Measurements from ENCODE around the gene C1orf115. TPM values are rescaled to one million over a fixed set of nuclear protein-coding genes. Genes with fewer than 3 reads are reported as not detected.

The C1orf115 gene
- total RNA-seq, 1 donor from 2014 or later = 3.5 TPM

DNA sequence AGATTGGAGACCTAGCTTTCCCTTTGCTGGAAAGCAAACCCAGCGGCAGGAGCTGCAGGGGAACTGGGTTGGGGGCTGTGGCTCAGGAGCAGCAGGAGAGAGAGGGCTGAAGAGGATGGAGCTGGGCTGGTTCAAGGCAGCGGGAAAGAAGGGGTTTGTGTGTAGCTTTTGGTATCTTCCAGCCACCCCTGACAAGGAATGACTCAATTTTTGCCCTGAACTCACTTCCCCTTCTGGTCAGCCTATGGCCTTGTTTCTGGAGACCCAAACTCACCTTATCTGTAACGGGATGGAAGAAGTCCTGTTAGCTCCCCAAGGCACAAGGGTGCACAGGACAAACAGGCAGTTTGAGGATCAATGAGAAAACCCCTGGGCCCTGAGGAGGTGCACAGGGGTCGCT is 13.1 kb downstream of the C1orf115 start:
- H3K4me3 Mint-ChIP-seq (ENCODE audit: unreplicated experiment) = no peak overlapping the region
- H3K36me3 Mint-ChIP-seq (ENCODE audit: low read depth) = peaks cover 2% of the 10 kb centered on the region
- H3K27me3 Mint-ChIP-seq (ENCODE audit: low read depth) = peaks cover 5% of the 10 kb centered on the region
- no peak overlapping the region for H3K27ac Mint-ChIP-seq (ENCODE audit: unreplicated experiment)
- peaks cover 5% of the 10 kb centered on the region for H3K9me3 Mint-ChIP-seq (ENCODE audit: low read depth)
- H3K4me1 Mint-ChIP-seq (ENCODE audit: low read depth) = no peaks in the 10 kb centered on the region
- TF ChIP-seq, protein P1, sequence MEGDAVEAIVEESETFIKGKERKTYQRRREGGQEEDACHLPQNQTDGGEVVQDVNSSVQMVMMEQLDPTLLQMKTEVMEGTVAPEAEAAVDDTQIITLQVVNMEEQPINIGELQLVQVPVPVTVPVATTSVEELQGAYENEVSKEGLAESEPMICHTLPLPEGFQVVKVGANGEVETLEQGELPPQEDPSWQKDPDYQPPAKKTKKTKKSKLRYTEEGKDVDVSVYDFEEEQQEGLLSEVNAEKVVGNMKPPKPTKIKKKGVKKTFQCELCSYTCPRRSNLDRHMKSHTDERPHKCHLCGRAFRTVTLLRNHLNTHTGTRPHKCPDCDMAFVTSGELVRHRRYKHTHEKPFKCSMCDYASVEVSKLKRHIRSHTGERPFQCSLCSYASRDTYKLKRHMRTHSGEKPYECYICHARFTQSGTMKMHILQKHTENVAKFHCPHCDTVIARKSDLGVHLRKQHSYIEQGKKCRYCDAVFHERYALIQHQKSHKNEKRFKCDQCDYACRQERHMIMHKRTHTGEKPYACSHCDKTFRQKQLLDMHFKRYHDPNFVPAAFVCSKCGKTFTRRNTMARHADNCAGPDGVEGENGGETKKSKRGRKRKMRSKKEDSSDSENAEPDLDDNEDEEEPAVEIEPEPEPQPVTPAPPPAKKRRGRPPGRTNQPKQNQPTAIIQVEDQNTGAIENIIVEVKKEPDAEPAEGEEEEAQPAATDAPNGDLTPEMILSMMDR (IDR thresholded peaks at IDR 0.05) = no peak
- DNase-seq (ENCODE audit: low spot score) = no peak

DNA sequence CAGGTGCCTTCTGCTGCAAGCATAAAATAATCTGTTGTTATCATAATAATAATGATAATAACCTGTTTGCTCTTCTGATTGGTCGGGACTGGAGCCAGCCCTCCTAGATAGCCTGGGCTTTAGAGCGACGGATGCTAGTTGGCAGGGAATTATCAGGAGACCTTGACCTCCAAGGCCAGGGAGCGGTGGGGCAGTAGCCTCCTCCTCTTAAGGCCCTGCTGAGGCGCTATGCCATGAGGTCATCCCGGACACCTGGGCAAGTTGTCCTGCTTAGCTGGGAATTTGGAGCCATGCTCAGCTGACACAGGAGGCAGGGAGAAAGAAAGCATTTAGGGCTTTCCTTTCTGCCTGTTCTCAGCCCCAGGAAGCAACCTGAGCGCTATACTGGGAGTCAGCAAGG is 15.6 kb downstream of the C1orf115 start:
- no peaks in the 10 kb centered on the region for H3K4me1 Mint-ChIP-seq (ENCODE audit: low read depth)
- H3K36me3 Mint-ChIP-seq (ENCODE audit: low read depth) = peaks cover 2% of the 10 kb centered on the region
- H3K4me3 Mint-ChIP-seq (ENCODE audit: unreplicated experiment) = no peak overlapping the region
- peaks cover 5% of the 10 kb centered on the region for H3K9me3 Mint-ChIP-seq (ENCODE audit: low read depth)
- no peak for DNase-seq (ENCODE audit: low spot score)
- TF ChIP-seq, protein P1 (IDR thresholded peaks at IDR 0.05) = no peak
- H3K27ac Mint-ChIP-seq (ENCODE audit: unreplicated experiment) = no peak overlapping the region
- peaks cover 5% of the 10 kb centered on the region for H3K27me3 Mint-ChIP-seq (ENCODE audit: low read depth)

GRCh38 chr1:220706480-220706879 is 16.3 kb downstream of the C1orf115 start:
- Mint-ChIP-seq H3K27ac (ENCODE audit: unreplicated experiment) (no peak overlapping the region), H3K27me3 (ENCODE audit: low read depth) (peaks cover 5% of the 10 kb centered on the region), H3K9me3 (ENCODE audit: low read depth) (peaks cover 5% of the 10 kb centered on the region), H3K4me3 (ENCODE audit: unreplicated experiment) (no peak overlapping the region), H3K36me3 (ENCODE audit: low read depth) (peaks cover 2% of the 10 kb centered on the region), H3K4me1 (ENCODE audit: low read depth) (no peaks in the 10 kb centered on the region)
- DNase-seq (ENCODE audit: low spot score) = no peak
- TF ChIP-seq, protein P1 (IDR thresholded peaks at IDR 0.05) = no peak

- TF ChIP-seq, protein P1 (IDR thresholded peaks at IDR 0.05) = no peak
- no peak overlapping the region for H3K27ac Mint-ChIP-seq (ENCODE audit: unreplicated experiment)
- no peaks in the 10 kb centered on the region for H3K4me1 Mint-ChIP-seq (ENCODE audit: low read depth)
- H3K9me3 Mint-ChIP-seq (ENCODE audit: low read depth) = peaks cover 4% of the 10 kb centered on the region
- DNase-seq (ENCODE audit: low spot score) = no peak
- peaks cover 2% of the 10 kb centered on the region for H3K27me3 Mint-ChIP-seq (ENCODE audit: low read depth)
- peaks cover 2% of the 10 kb centered on the region for H3K36me3 Mint-ChIP-seq (ENCODE audit: low read depth)
- H3K4me3 Mint-ChIP-seq (ENCODE audit: unreplicated experiment) = no peak overlapping the region
These were observed 17.0 kb downstream of the C1orf115 start for GRCh38 chr1:220707160-220707559.

DNA sequence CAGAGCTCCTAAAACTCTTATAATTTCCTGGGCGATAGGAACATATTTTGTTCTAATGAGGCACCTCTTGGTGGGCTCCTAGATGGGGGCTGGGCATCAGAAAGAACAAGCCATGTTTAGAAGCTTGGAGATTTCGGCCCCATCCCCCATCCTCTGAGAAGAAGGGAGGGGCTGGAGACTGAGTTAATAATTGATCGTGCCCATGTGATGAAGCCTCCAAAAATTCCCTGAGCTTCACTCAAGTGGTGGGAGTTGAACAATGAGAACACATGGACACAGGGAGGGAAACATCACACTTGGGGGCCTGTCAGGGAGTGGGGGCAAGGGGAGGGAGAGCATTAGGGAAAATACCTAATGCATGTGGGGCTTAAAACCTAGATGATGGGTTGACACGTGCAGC is 18.1 kb downstream of the C1orf115 start:
- H3K36me3 Mint-ChIP-seq (ENCODE audit: low read depth) = no peaks in the 10 kb centered on the region

More for the DNA sequence above, 18.1 kb downstream of the C1orf115 start:
- no peak for DNase-seq (ENCODE audit: low spot score)
- H3K27ac Mint-ChIP-seq (ENCODE audit: unreplicated experiment) = no peak overlapping the region
- H3K4me3 Mint-ChIP-seq (ENCODE audit: unreplicated experiment) = no peak overlapping the region
- H3K9me3 Mint-ChIP-seq (ENCODE audit: low read depth) = no peaks in the 10 kb centered on the region
- H3K27me3 Mint-ChIP-seq (ENCODE audit: low read depth) = no peaks in the 10 kb centered on the region
- TF ChIP-seq, protein P1 (IDR thresholded peaks at IDR 0.05) = no peak
- no peaks in the 10 kb centered on the region for H3K4me1 Mint-ChIP-seq (ENCODE audit: low read depth)

All from chondrocyte (in vitro differentiated cells).